Measurements from ENCODE around the gene THBS2. TPM values are rescaled to one million over a fixed set of nuclear protein-coding genes. Genes with fewer than 3 reads are reported as not detected.

The THBS2 gene
- total RNA-seq, 2 experiments from 2014 or later = not detected

- CTCF ChIA-PET = no interaction called here
- H3K4me3 Mint-ChIP-seq = no peak overlapping the region
- POLR2A ChIA-PET = no interaction called here
- no peaks in the 10 kb centered on the region for H3K4me1 Mint-ChIP-seq
- H3K9me3 Mint-ChIP-seq = peaks cover 10% of the 10 kb centered on the region
- H3K27me3 Mint-ChIP-seq = peaks cover 51% of the 10 kb centered on the region
- no peak overlapping the region for H3K27ac Mint-ChIP-seq
- no peak for DNase-seq
- H3K36me3 Mint-ChIP-seq (ENCODE audit: low read depth) = no peaks in the 10 kb centered on the region
Observed at GRCh38 chr6:169251371-169251802, 2.3 kb downstream of the THBS2 start.

GRCh38 chr6:169250660-169251059 is 3.0 kb downstream of the THBS2 start:
- peaks cover 10% of the 10 kb centered on the region for H3K9me3 Mint-ChIP-seq
- DNase-seq = no peak
- H3K27me3 Mint-ChIP-seq = peaks cover 47% of the 10 kb centered on the region
- CTCF ChIA-PET = no interaction called here
- no peaks in the 10 kb centered on the region for H3K4me1 Mint-ChIP-seq
- H3K4me3 Mint-ChIP-seq = no peak overlapping the region
- no peak overlapping the region for H3K27ac Mint-ChIP-seq
- POLR2A ChIA-PET = no interaction called here
- H3K36me3 Mint-ChIP-seq (ENCODE audit: low read depth) = no peaks in the 10 kb centered on the region

DNA sequence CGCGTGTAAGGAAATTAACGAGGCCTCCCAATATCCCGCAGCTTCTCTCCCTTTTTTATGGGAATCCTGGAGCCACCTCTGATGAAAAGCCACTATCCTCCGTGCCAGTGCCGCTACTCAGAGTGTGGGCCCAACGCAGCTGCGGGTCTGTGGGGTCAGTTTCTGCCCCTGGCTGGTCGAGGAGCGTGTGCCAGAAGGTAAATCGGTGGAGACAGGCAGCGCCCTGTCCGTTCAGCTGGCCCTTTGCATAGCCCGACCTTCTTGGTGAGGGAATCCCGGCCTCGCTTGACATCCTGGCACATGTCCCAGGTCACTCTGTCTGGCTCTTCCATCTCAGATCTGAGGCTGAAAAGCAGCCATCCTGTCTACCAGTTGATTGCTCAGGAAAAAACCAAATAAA is 4.6 kb downstream of the THBS2 start:
- H3K36me3 Mint-ChIP-seq (ENCODE audit: low read depth) = no peaks in the 10 kb centered on the region
- no peaks in the 10 kb centered on the region for H3K4me1 Mint-ChIP-seq
- no peak for DNase-seq
- peaks cover 36% of the 10 kb centered on the region for H3K27me3 Mint-ChIP-seq
- POLR2A ChIA-PET = no interaction called here
- H3K27ac Mint-ChIP-seq = no peak overlapping the region
- H3K9me3 Mint-ChIP-seq = peaks cover 10% of the 10 kb centered on the region
- CTCF ChIA-PET = no interaction called here
- no peak overlapping the region for H3K4me3 Mint-ChIP-seq

DNA sequence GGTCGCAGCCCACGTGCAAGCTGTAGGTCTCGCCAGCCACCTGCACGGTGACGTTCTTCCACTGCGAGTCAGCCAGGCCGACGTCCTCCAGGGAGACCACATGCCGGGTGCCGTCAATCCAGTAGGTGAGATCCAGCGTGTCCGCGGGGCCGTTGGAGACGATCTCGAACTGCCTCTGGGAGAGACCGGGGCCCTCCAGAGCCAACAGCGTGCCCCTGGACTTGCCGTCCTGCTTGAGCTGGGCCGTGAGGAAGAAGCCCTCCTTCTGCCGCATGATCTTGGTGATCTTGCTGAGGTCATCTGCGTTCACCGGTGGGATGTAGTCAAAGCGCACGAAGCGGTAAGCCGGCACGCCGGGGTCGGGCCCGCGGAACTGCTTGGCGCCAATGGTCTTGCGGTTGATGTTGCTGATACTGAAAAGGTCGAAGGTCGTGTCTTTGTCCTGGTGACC is 5.1 kb downstream of the THBS2 start:
- Mint-ChIP-seq H3K27me3 (peaks cover 31% of the 10 kb centered on the region), H3K4me1 (no peaks in the 10 kb centered on the region), H3K9me3 (peaks cover 10% of the 10 kb centered on the region), H3K36me3 (ENCODE audit: low read depth) (no peaks in the 10 kb centered on the region), H3K4me3 (no peak overlapping the region), H3K27ac (no peak overlapping the region)
- POLR2A ChIA-PET = no interaction called here
- CTCF ChIA-PET = no interaction called here
- DNase-seq = no peak

DNA sequence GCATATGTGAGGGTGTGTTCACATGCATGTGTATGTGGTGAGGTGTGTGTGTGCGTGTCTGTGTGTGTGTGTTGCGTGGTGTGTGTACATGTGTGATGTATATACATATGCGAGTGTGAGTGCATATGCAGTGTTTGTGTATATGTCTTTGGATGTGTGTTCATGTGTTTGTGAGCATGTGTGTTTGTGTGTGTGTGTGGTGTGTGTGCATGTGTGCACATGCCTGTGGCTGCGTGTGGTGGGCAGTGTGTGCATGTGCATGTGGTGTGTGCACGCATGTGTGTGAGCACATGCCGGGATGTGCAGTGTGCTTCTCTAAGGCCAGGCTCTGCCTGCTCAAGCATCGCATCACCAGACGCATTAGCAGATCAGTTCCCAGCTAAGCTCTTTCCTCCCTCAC is 5.7 kb downstream of the THBS2 start:
- H3K4me3 Mint-ChIP-seq = no peak overlapping the region
- no peak for DNase-seq
- H3K27ac Mint-ChIP-seq = no peak overlapping the region
- ChIA-PET POLR2A (no interaction called here), CTCF (no interaction called here)
- H3K4me1 Mint-ChIP-seq = no peaks in the 10 kb centered on the region
- H3K9me3 Mint-ChIP-seq = peaks cover 10% of the 10 kb centered on the region
- H3K27me3 Mint-ChIP-seq = peaks cover 26% of the 10 kb centered on the region
- H3K36me3 Mint-ChIP-seq (ENCODE audit: low read depth) = no peaks in the 10 kb centered on the region

DNA sequence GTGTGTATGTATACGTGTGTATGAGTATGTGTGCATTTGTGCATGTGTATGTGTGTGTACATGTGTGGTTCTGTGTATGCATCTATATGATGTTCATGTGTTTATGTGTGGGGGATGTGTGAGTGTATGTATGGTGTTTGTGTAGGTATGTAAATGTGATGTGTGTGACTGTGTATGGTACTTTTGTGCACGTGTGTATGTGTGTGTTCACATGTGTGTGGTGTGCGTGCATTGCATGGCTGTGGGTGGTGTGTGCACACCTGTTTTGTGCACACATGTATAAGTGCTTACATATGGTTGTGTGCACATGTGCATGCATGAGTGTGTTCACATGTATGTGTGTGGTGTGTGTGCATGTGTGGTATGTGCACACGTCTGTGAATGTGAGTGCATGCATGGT is 6.2 kb downstream of the THBS2 start:
- DNase-seq = no peak
- Mint-ChIP-seq H3K27me3 (peaks cover 20% of the 10 kb centered on the region), H3K4me3 (no peak overlapping the region), H3K9me3 (peaks cover 10% of the 10 kb centered on the region), H3K27ac (no peak overlapping the region), H3K4me1 (no peaks in the 10 kb centered on the region), H3K36me3 (ENCODE audit: low read depth) (no peaks in the 10 kb centered on the region)
- ChIA-PET CTCF (no interaction called here), POLR2A (no interaction called here)

- H3K4me3 Mint-ChIP-seq = no peak overlapping the region
- ChIA-PET POLR2A (no interaction called here), CTCF (interaction anchor here (1.1 kb wide), 1 partner anchor 265 kb away, joined by 3 read pairs; no protein-coding TSS in a partner anchor)
- DNase-seq = no peak
- peaks cover 10% of the 10 kb centered on the region for H3K9me3 Mint-ChIP-seq
- H3K27ac Mint-ChIP-seq = no peak overlapping the region
- peaks cover 11% of the 10 kb centered on the region for H3K27me3 Mint-ChIP-seq
- H3K4me1 Mint-ChIP-seq = no peaks in the 10 kb centered on the region
- H3K36me3 Mint-ChIP-seq (ENCODE audit: low read depth) = no peaks in the 10 kb centered on the region
Observed at GRCh38 chr6:169246445-169246844, 7.2 kb downstream of the THBS2 start.

GRCh38 chr6:169244684-169245383 is 8.8 kb downstream of the THBS2 start:
- POLR2A ChIA-PET = no interaction called here
- peaks cover 10% of the 10 kb centered on the region for H3K9me3 Mint-ChIP-seq
- H3K4me3 Mint-ChIP-seq = no peak overlapping the region
- CTCF ChIA-PET = no interaction called here
- no peak overlapping the region for H3K27ac Mint-ChIP-seq
- H3K27me3 Mint-ChIP-seq = no peaks in the 10 kb centered on the region
- no peak for DNase-seq
- no peaks in the 10 kb centered on the region for H3K36me3 Mint-ChIP-seq (ENCODE audit: low read depth)
- H3K4me1 Mint-ChIP-seq = no peaks in the 10 kb centered on the region

DNA sequence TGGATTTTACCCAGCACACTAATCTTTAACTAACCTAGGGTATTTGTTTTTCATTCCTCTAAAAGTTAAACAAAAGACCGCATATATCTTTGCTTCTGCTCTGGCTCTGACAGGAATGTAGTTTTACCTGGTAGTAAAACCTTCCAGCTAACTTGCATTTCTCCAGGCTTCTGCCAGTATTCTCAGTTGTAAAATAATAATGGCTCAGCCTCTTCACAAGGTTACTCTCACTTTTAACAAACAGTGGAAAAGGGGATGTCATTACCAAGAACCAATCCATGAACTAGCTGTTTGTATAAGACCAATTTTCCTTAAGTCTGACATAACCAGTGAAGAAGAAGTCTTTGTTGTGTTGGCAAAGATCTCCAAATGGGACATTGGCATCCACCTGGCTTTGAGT is 10.0 kb downstream of the THBS2 start:
- Mint-ChIP-seq H3K36me3 (ENCODE audit: low read depth) (no peaks in the 10 kb centered on the region), H3K27me3 (no peaks in the 10 kb centered on the region), H3K4me1 (no peaks in the 10 kb centered on the region), H3K9me3 (peaks cover 10% of the 10 kb centered on the region), H3K4me3 (no peak overlapping the region), H3K27ac (no peak overlapping the region)
- ChIA-PET CTCF (no interaction called here), POLR2A (no interaction called here)
- no peak for DNase-seq

- H3K4me1 Mint-ChIP-seq = no peaks in the 10 kb centered on the region
- peaks cover 10% of the 10 kb centered on the region for H3K9me3 Mint-ChIP-seq
- no peaks in the 10 kb centered on the region for H3K36me3 Mint-ChIP-seq (ENCODE audit: low read depth)
- ChIA-PET POLR2A (no interaction called here), CTCF (no interaction called here)
- H3K27ac Mint-ChIP-seq = no peak overlapping the region
- DNase-seq = no peak
- H3K4me3 Mint-ChIP-seq = no peak overlapping the region
- no peaks in the 10 kb centered on the region for H3K27me3 Mint-ChIP-seq
Observed at GRCh38 chr6:169243186-169243585, 10.5 kb downstream of the THBS2 start.

DNA sequence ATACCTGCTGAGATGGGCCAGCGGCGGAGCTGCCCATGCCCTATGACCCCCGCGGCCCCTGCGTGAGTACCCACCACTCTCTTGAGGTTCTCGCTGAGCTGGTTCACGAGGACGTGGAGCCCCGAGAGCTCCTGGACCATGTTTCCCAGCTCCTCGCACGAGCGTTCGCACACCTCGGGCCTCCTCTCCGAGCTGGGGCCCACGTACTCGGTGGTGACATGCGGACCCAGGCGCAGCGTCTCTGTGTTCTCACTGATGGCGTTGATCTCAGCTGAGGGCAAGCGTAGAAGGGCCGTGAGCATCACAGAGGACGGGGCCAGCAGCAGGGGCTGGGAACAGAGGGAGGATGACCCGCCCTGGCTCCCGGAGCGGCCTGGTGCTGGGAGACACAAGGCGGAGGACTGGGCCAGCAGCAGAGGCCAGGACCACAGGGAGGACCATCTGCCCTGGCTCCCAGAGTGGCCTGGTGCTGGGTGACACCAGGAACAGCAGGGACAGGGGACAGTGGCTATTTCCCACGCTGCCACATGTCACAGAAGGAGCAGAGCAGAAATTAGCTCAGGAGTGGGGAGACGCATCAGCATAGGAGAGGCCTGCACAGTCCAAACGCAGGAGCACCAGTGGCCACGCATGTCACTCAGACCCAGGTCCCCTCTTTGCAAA is 11.8 kb downstream of the THBS2 start:
- Mint-ChIP-seq H3K27me3 (no peaks in the 10 kb centered on the region), H3K9me3 (no peaks in the 10 kb centered on the region), H3K4me1 (no peaks in the 10 kb centered on the region), H3K27ac (no peak overlapping the region), H3K36me3 (ENCODE audit: low read depth) (no peaks in the 10 kb centered on the region), H3K4me3 (no peak overlapping the region)
- no peak for DNase-seq
- CTCF ChIA-PET = no interaction called here
- POLR2A ChIA-PET = no interaction called here

GRCh38 chr6:169240591-169241390 is 12.9 kb downstream of the THBS2 start:
- Mint-ChIP-seq H3K4me1 (no peaks in the 10 kb centered on the region), H3K4me3 (no peak overlapping the region), H3K27me3 (no peaks in the 10 kb centered on the region), H3K9me3 (no peaks in the 10 kb centered on the region), H3K27ac (no peak overlapping the region), H3K36me3 (ENCODE audit: low read depth) (no peaks in the 10 kb centered on the region)
- ChIA-PET POLR2A (no interaction called here), CTCF (no interaction called here)
- DNase-seq = no peak

- CTCF ChIA-PET = no interaction called here
- H3K4me1 Mint-ChIP-seq = no peaks in the 10 kb centered on the region
- H3K9me3 Mint-ChIP-seq = peaks cover 3% of the 10 kb centered on the region
- POLR2A ChIA-PET = no interaction called here
- H3K36me3 Mint-ChIP-seq (ENCODE audit: low read depth) = no peaks in the 10 kb centered on the region
- no peak overlapping the region for H3K4me3 Mint-ChIP-seq
- no peaks in the 10 kb centered on the region for H3K27me3 Mint-ChIP-seq
- no peak for DNase-seq
- H3K27ac Mint-ChIP-seq = no peak overlapping the region
Observed at GRCh38 chr6:169240125-169240524, 13.5 kb downstream of the THBS2 start.
